HG03064 (cell line): ENCODE results near the gene ERBB2.
"Not testable (repeated sequence)": the region's sequence is repeated elsewhere in the genome, so short reads cannot be mapped to it uniquely, and the experiment has no call there.

Experiments
- ATAC-seq: cut with Tn5 transposase; IDR thresholded peaks from one replicate; pipeline ENCODE4 v1.9.1; 2021; ENCODE audit warnings: low read depth; ENCODE audit not compliant: unreplicated experiment

The ERBB2 gene

GRCh38 chr17:39719563-39720355 is 19.9 kb downstream of the ERBB2 start:
- ATAC-seq, result no peak

DNA sequence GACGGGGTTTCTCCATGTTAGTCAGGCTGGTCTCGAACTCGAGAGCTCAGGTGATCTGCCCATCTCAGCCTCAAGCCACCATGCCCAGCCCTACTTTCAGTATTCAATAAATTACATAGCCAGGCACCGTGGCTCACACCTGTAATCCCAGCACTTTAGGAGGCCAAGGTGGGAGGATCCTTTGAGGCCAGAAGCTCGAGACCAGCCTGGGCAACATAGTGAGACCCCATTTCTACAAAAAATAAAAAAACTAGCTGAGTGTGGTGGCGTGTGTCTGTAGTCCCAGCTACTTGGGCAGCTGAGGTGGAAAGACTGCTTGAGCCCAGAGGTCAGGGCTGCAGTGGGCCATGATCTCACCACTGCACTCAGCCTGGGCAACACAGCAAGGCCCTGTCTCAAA is 22.2 kb downstream of the ERBB2 start:
- no peak for ATAC-seq

DNA sequence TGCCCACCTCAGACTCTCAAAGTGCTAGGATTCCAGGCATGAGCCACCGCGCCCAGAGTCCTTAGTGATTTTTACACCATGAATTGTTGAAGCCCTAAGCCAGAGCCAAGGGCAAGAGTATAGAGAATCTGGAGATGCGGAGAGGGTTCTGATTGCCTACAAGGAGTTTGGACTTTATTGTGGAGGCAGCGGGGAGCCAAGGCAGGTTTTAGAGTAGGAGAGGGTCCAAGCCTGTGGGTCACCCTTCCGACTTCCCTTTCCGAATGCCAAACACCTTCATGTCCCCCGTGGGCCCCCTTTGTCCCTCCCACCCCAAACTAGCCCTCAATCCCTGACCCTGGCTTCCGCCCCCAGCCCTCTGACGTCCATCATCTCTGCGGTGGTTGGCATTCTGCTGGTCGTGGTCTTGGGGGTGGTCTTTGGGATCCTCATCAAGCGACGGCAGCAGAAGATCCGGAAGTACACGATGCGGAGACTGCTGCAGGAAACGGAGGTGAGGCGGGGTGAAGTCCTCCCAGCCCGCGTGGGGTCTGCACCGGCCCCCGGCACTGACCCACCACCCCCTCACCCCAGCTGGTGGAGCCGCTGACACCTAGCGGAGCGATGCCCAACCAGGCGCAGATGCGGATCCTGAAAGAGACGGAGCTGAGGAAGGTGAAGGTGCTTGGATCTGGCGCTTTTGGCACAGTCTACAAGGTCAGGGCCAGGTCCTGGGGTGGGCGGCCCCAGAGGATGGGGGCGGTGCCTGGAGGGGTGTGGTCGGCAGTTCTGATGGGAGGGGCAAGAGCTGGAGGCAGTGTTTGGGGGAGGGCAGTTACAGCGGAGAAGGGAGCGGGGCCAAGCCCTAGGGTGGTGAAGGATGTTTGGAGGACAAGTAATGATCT is 23.3 kb downstream of the ERBB2 start:
- ATAC-seq, result no peak

DNA sequence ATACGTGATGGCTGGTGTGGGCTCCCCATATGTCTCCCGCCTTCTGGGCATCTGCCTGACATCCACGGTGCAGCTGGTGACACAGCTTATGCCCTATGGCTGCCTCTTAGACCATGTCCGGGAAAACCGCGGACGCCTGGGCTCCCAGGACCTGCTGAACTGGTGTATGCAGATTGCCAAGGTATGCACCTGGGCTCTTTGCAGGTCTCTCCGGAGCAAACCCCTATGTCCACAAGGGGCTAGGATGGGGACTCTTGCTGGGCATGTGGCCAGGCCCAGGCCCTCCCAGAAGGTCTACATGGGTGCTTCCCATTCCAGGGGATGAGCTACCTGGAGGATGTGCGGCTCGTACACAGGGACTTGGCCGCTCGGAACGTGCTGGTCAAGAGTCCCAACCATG is 24.9 kb downstream of the ERBB2 start:
- ATAC-seq, result no peak

GRCh38 chr17:39725923-39726322 is 26.1 kb downstream of the ERBB2 start:
- not testable (repeated sequence) for ATAC-seq

DNA sequence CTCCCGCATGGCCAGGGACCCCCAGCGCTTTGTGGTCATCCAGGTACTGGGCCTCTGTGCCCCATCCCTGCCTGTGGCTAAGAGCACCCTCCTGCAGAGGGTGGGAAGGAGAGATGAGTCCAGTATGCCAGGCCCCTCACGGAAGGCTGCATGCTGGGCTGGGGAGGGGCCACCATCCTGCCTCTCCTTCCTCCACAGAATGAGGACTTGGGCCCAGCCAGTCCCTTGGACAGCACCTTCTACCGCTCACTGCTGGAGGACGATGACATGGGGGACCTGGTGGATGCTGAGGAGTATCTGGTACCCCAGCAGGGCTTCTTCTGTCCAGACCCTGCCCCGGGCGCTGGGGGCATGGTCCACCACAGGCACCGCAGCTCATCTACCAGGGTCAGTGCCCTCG is 26.8 kb downstream of the ERBB2 start:
- ATAC-seq, result no peak

DNA sequence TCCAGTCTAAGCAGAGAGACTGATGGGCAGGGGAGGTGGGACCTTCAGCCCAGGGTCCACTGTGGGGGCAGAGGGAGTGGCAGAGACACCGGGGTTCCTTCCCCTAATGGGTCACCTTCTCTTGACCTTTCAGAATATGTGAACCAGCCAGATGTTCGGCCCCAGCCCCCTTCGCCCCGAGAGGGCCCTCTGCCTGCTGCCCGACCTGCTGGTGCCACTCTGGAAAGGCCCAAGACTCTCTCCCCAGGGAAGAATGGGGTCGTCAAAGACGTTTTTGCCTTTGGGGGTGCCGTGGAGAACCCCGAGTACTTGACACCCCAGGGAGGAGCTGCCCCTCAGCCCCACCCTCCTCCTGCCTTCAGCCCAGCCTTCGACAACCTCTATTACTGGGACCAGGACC is 27.7 kb downstream of the ERBB2 start:
- no peak for ATAC-seq

DNA sequence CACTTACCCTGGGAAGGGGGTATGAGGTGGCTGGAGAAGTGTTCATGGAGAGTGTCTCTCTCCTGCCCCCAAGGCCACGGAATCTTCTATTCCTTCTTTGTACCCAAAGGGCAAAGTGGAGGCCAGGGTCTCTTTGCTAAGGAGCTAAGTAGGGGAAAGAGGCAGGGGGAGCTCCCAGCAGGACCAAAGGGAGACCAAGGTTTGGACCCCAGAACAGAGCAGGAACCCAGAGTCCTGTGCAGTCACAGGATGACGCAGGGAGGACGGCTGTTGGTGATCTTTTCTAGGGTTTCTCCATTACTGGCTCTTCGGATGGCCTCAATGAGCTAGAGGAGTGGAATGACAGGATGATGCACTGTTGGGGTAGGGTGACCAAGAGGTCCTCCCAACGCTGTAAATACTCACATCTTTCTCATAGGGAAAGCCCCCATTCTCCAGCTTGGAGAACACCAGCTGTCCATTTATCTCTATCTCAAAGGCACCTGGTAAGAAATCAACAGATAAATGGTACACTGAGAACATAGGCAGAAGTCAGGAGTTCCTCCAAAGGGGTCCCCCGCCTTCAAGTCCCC is 29.5 kb downstream of the ERBB2 start:
- ATAC-seq, result no peak

- peak; percentile 75 for ATAC-seq
These were observed 30.4 kb downstream of the ERBB2 start, which contains the start of gene MIEN1 for GRCh38 chr17:39730095-39730921. Gene MIEN1 (minus strand): TSS chr17:39730532. CDS start chr17:39730495, 37 bp downstream.

DNA sequence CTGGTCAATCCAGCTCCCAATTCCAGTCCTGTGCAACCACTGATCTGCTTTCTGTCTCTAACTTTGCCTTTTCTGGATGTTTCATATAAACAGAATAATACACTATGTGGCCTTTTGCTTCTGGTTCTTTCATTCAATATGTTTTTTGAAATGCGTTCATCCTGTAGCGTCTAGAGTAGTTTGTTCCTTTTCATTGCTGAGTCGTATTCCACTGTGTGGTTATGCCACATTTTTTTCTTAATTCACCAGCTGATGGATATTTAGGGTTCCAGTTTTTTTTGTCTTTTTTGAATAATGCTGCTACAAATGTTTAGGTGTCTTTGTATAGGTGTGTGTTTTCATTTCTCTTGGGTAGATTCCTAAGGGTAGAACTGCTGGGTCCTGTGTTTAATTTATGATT is 32.7 kb downstream of the ERBB2 start:
- no peak for ATAC-seq

GRCh38 chr17:39735882-39736281 is 36.0 kb downstream of the ERBB2 start:
- ATAC-seq, result no peak

DNA sequence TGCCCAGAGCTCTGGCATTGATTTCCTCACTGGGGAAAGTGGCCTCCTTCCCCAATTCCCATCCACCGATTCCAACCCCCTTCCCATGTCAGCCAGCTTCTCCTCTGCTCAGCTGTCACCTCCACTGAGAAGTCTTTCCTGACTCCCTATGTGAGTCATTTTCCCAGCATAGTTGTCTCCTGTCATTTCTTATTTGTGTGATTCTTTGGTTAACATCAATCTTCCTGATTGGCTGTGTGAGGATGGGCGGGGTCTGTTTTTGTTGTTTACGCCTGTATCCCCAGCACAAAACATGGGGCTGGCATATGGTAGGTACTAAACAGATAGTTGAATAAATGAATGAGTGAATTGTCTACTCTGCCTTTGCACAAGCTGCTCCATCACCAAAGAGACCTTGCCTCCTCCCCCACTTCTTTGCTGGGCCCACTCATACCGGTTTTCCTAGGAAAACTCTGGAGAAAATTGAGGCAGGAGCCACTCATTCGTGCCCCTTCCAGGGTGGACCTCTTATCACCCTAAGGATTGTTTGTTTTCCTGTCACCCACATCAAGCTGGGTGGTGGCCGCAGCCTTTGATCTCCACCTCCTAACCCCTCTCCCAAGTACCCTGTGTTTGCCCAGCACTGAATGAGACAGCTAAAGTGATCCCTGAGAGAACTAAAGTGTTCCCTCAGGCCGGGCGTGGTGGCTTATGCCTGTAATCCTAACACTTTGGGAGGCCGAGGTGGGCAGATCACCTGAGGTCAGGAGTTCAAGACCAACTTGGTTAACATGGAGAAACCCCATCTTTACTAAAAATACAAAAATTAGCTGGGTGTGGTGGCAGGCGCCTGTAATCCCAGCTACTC is 36.7 kb downstream of the ERBB2 start:
- no peak for ATAC-seq

DNA sequence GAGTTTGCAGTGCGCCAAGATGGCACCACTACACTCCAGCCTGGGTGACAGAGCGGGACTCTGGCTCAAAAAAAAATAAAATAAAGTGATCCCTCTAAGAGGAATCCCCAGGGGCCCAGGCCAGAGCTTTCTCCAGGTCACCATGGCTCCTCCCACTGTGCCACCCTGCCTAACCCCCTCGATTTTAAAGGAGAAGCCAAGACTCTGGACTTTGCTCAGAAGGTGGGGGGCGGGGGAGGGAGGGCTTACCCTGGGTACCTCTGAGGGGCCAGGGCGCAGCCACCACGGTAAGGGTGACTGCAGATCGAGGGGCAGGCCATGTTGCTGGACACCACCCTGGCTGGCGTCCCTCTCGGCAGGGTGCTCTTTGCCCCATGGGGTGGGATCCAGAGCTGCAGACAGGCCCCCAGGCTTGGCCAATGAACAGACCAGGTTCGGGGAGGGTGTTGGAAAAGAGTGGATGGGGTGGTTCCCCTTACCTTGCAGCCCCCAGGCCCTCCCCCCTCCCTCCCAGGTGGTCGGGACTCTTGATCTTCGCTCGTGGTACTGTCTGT is 37.4 kb downstream of the ERBB2 start:
- ATAC-seq, result no peak

GRCh38 chr17:39737760-39738567 is 38.1 kb downstream of the ERBB2 start, which contains the start of gene GRB7:
Gene GRB7 (plus strand): TSS chr17:39737938. CDS start chr17:39742302, 4,364 bp downstream.
- ATAC-seq, result no peak

DNA sequence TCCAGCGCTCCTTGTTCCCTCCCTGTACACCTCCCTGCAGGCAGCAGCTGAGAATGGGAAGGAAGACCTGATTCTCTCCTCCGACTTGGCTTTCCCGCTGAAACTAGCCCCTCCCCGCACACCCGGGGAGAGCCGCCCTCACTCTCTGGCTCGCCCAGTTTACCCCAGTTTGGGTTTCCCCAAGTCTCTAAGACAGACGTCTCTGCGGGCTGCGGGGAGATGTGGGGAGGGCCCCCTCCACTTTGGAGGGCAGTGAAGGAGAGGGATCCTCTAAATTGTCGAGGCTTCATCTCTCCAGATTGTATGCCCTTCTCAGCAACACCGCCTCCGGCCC is 38.7 kb downstream of the ERBB2 start:
- ATAC-seq, result no peak

DNA sequence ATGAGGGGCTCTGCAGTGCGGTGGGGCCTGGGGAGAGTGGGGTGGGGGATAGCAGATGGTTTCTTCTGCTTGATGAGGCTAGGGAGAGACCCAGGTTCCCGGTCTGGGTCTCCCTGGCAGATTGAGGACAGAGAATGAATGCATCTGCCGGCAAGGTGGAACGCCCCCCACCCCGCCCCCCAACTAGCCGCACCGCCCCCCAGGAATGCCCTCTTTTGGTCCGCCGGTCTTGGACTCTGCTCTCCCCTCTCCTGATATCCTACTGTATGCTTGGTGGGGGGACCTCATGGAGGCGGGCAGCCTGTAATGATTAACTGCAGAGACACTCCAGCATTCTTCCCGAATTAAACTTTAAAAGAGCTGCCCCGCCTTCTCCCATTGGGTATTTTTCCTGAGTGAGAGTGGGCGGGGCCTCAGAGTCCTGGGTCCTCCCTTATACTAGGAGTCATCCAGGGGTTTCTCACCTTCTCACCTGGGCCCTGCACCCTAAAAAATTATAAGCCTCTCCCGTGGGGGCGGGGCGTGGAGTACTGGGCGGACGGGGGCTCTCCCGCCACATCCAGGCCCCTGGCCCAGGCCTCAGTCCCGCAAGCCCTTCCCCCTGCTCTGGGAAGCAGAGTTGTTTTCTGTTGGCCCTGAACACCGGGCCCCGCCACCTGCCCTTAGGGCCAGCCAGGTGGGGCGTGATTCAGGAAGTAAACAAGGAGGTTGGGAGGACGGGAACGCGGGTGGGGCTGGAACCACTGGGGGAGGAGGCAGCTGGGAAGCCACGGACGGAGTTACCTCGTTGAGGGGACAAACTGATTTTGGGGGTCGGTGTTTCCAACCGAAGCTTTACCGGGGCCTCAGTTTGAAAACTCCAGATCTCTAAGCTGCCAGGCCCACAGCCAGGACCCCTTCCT is 39.4 kb downstream of the ERBB2 start:
- ATAC-seq, result no peak

GRCh38 chr17:39739885-39740356 is 40.1 kb downstream of the ERBB2 start:
- no peak for ATAC-seq
